T47D (cell line): ENCODE data around the gene ZNF385C.

Source experiments
- DNase-seq, 2 experiments: peaks; one replicate each; pipeline versions ENCODE4 v3.0.0 to v3.0.0-alpha.2; 2011 to 2012; ENCODE audit warnings: low read depth in 1 of 2, low spot score in 1 of 2
- JUND ChIP-seq: IDR thresholded peaks from 2 replicates; pipeline ENCODE4 v1.6.1; 2012; ENCODE audit warnings: low read depth
- in situ Hi-C: cut with HindIII; loops from 2 replicates; pipeline ENCODE4 v1.10.0; 2016; ENCODE audit warnings: low sequenced_read_pairs, low pct_unique_long_range_greater_than_20kb

Gene ZNF385C

GRCh38 chr17:42109086-42109485 is 10.8 kb upstream of the ZNF385C start:
- DNase-seq = no peak
- TF ChIP-seq JUND = no peak
- in situ Hi-C loops = no loop called here

- TF ChIP-seq JUND = no peak
- DNase-seq = peak; percentile 91 to 94
- in situ Hi-C loops = no loop called here
Observed at GRCh38 chr17:42107597-42108576, 9.6 kb upstream of the ZNF385C start.

GRCh38 chr17:42107124-42107523 is 8.9 kb upstream of the ZNF385C start:
- no peak for DNase-seq
- in situ Hi-C loops = no loop called here
- TF ChIP-seq JUND = no peak

- no peak for TF ChIP-seq JUND
- in situ Hi-C loops = no loop called here
- no peak for DNase-seq
Observed at GRCh38 chr17:42106009-42106408, 7.7 kb upstream of the ZNF385C start.

- no peak for DNase-seq
- TF ChIP-seq JUND = no peak
- in situ Hi-C loops = no loop called here
Observed at GRCh38 chr17:42104264-42104663, 6.0 kb upstream of the ZNF385C start.

- no peak for DNase-seq
- in situ Hi-C loops = no loop called here
- TF ChIP-seq JUND = no peak
Observed at GRCh38 chr17:42103221-42103954, 5.1 kb upstream of the ZNF385C start.

- TF ChIP-seq JUND = no peak
- in situ Hi-C loops = no loop called here
- peak; percentile 78 to 90 for DNase-seq
Observed at GRCh38 chr17:42101513-42102292, 3.4 kb upstream of the ZNF385C start.

- no peak for DNase-seq
- TF ChIP-seq JUND = no peak
- in situ Hi-C loops = no loop called here
Observed at GRCh38 chr17:42098730-42099399, 592 bp upstream of the ZNF385C start.

GRCh38 chr17:42096360-42097111 is 1.7 kb downstream of the ZNF385C start:
- TF ChIP-seq JUND = no peak
- DNase-seq = no peak
- in situ Hi-C loops = no loop called here

DNA sequence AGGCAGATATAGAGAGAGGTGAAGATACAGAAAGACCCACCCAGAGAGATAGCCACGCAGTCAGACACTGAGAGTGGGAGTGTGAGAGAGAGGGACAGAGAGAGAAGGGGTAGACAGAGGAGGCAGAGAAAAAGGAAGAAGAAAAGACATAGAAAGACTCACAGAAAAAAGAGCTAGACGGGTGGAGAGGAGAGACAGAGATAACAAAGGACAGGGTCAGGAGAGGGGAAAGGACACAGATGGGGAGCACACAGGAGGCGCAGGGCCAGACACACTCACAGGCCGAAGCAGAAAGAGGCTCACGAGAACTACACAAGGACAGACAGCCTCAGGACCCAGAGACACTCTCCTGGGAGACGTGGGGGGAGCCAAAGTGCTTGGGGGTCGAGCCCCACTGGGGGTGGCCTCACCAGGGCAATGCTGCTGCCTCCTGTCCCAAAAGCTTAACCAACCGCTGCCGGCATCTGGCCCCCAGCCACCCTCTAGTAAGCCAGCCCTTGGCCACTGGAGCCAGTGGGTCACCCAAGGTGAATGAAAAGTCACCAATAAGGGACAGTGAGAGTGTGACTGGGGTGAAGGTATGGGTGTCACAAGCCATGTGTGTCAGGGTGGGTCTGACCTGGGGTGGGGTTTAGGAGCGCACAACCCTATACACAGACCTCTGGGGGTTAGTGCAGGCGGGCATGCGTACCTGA is 3.8 kb downstream of the ZNF385C start:
- in situ Hi-C loops = no loop called here

DNA sequence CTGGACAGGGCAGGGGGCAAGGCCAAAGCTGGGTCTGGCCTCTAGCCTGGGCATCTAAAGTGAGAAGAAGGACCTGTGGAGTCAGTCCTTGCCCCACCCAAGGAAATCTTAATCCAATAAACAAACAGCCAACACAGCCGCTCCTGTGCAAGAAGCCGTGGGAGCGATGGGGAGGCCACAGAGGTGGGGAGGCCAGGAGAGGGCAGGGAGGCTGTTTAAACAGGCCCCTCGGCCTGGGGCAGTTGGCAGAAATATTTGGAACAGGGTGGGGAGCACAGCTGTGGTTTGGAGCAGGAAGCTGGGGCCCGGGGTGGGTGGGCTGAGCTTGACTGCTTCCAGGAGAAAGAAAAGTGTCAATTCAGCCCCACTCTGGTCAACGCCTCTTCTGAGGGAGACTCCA is 5.3 kb downstream of the ZNF385C start:
- no peak for DNase-seq
- TF ChIP-seq JUND = no peak
- in situ Hi-C loops = no loop called here

More for the DNA sequence above, 3.8 kb downstream of the ZNF385C start:
- no peak for TF ChIP-seq JUND
- no peak for DNase-seq
